ENCODE data around the gene GCSH. TPM values are rescaled to one million over a fixed set of nuclear protein-coding genes. Genes with fewer than 3 reads are reported as not detected.

Gene GCSH
- total and polyA plus RNA-seq, 2 of the 13 experiments (the other 11 are each of a cell fraction or from before 2014, with no cell fraction given): 35.9 to 103 TPM

GRCh38 chr16:81077076-81077940 lies 18.9 kb downstream of the GCSH start, which contains the start of gene C16orf46 (continued):
- TF ChIP-seq IKZF5 (CRISPR knock-in tag; IDR thresholded peaks at IDR 0.05) (peak; percentile 82), IRF2 (CRISPR knock-in tag; IDR thresholded peaks at IDR 0.05) (peak; percentile 86), MED8 (CRISPR knock-in tag; IDR thresholded peaks at IDR 0.05; ENCODE audit: insufficient replicate concordance) (peak; percentile 61), NCOA1 (CRISPR knock-in tag; IDR thresholded peaks at IDR 0.05) (no peak), ELF1 (CRISPR knock-in tag; IDR thresholded peaks at IDR 0.05) (peak; percentile 79), ZNF326 (CRISPR knock-in tag; IDR thresholded peaks at IDR 0.05; ENCODE audit: borderline replicate concordance) (no peak), ISX (CRISPR knock-in tag; conservative IDR thresholded peaks at IDR 0.05) (peak; percentile 82; the same call in 1 of the 2 replicates), ZNF788 (CRISPR knock-in tag; IDR thresholded peaks at IDR 0.05; ENCODE audit: borderline replicate concordance) (no peak; the same call in 1 of the 2 replicates), ZNF607 (CRISPR knock-in tag; IDR thresholded peaks at IDR 0.05; ENCODE audit: borderline replicate concordance) (peak; percentile 89; the same call in 1 of the 2 replicates), ZNF530 (CRISPR knock-in tag; IDR thresholded peaks at IDR 0.05; ENCODE audit: low read depth) (no peak), DZIP1 (CRISPR knock-in tag; IDR thresholded peaks at IDR 0.05) (no peak), FOXJ3 (CRISPR knock-in tag; IDR thresholded peaks at IDR 0.05; ENCODE audit: borderline replicate concordance) (peak; percentile 71), ZNF792 (CRISPR knock-in tag; IDR thresholded peaks at IDR 0.05) (peak; percentile 76; the same call in 1 of the 2 replicates), NFYB (CRISPR knock-in tag; IDR thresholded peaks at IDR 0.05) (peak; percentile 67), PATZ1 (CRISPR knock-in tag; IDR thresholded peaks at IDR 0.05) (peak; percentile 28; the same call in 1 of the 2 replicates), KDM5B (CRISPR knock-in tag; IDR thresholded peaks at IDR 0.05; ENCODE audit: borderline replicate concordance) (peak; percentile 85; the same call in 1 of the 2 replicates), NFE2 (CRISPR knock-in tag; IDR thresholded peaks at IDR 0.05) (no peak), ZNF614 (CRISPR knock-in tag; IDR thresholded peaks at IDR 0.05; ENCODE audit: borderline replicate concordance) (0 out of 2 replicates have a peak, but pooled peaks have one; percentile 62), ZNF264 (CRISPR knock-in tag; IDR thresholded peaks at IDR 0.05) (peak; percentile 69; the same call in 1 of the 2 replicates), RXRA (CRISPR knock-in tag; IDR thresholded peaks at IDR 0.05) (peak; percentile 70; the same call in 1 of the 2 replicates), KDM5A (IDR thresholded peaks at IDR 0.05; ENCODE audit: borderline replicate concordance, low read length) (peak; percentile 91), ARNT (IDR thresholded peaks at IDR 0.05) (no peak), ZNF234 (CRISPR knock-in tag; conservative IDR thresholded peaks at IDR 0.05) (0 out of 2 replicates have a peak, but pooled peaks have one; percentile 37), KLF13 (CRISPR knock-in tag; IDR thresholded peaks at IDR 0.05) (peak; percentile 88), ZNF329 (CRISPR knock-in tag; IDR thresholded peaks at IDR 0.05; ENCODE audit: low read depth) (no peak)
